Ishikawa (cell line): Measurements from ENCODE around the gene HDAC9.

ENCODE experiments used
- CEBPB ChIP-seq: IDR thresholded peaks from 2 replicates; pipeline ENCODE4 v1.6.1; 2012
- CREB1 ChIP-seq: IDR thresholded peaks from 2 replicates; pipeline ENCODE4 v1.6.1; 2012; ENCODE audit warnings: low read depth
- EGR1 ChIP-seq: IDR thresholded peaks from 2 replicates; pipeline ENCODE4 v1.6.1; 2012
- EP300 ChIP-seq: IDR thresholded peaks from 2 replicates; pipeline ENCODE4 v1.6.1; 2012; ENCODE audit warnings: borderline replicate concordance
- FOXM1 ChIP-seq: IDR thresholded peaks from 2 replicates; pipeline ENCODE4 v1.6.1; 2012; ENCODE audit warnings: low read depth, borderline replicate concordance
- NFIC ChIP-seq: IDR thresholded peaks from 2 replicates; pipeline ENCODE4 v1.6.1; 2012
- RAD21 ChIP-seq: IDR thresholded peaks from 2 replicates; pipeline ENCODE4 v1.6.1; 2012; ENCODE audit warnings: low read depth
- TAF1 ChIP-seq: IDR thresholded peaks from 2 replicates; pipeline ENCODE4 v1.6.1; 2012; ENCODE audit warnings: low read depth, mild to moderate bottlenecking
- TCF12 ChIP-seq: IDR thresholded peaks from 2 replicates; pipeline ENCODE4 v1.6.1; 2012; ENCODE audit warnings: low read depth
- TEAD4 ChIP-seq: IDR thresholded peaks from 2 replicates; pipeline ENCODE4 v1.6.1; 2012
- YY1 ChIP-seq: IDR thresholded peaks from 2 replicates; pipeline ENCODE4 v1.6.1; 2012; ENCODE audit warnings: low read depth
- ZBTB7A ChIP-seq: IDR thresholded peaks from 2 replicates; pipeline ENCODE4 v1.6.1; 2012; ENCODE audit warnings: low read depth
- TF ChIP-seq, protein P1 (sequence below): IDR thresholded peaks from 2 replicates; pipeline ENCODE4 v1.6.1; 2012
- TF ChIP-seq, protein P2 (sequence below): IDR thresholded peaks from 2 replicates; pipeline ENCODE4 v1.6.1; 2012; ENCODE audit warnings: low read depth, mild to moderate bottlenecking
- TF ChIP-seq, protein P3 (sequence below): IDR thresholded peaks from 2 replicates; pipeline ENCODE4 v1.6.1; 2012

HDAC9 gene

DNA sequence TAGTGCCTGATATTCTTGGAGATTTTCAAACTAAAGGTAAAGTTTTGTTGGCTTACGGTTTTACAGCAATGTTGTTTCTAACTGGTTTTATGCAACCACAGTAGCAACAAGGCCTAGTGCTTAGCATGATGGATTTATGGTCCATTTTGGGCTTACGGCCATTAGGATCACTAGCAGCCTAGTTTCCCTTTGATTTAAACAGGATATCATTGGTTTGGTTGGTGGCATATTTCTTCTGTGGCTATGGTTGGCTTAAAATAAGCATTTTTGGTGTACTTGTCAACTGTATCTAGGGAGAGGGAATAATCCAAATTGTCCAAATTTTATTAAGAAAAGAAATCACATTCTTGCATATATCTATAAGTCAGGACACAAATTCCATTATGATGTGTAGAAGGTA, 194.0 kb downstream of the HDAC9 start:
- no peak for TF ChIP-seq YY1
- TF ChIP-seq, protein P1, sequence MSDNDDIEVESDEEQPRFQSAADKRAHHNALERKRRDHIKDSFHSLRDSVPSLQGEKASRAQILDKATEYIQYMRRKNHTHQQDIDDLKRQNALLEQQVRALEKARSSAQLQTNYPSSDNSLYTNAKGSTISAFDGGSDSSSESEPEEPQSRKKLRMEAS = no peak
- TF ChIP-seq EP300 = no peak
- no peak for TF ChIP-seq TEAD4
- TF ChIP-seq, protein P2, sequence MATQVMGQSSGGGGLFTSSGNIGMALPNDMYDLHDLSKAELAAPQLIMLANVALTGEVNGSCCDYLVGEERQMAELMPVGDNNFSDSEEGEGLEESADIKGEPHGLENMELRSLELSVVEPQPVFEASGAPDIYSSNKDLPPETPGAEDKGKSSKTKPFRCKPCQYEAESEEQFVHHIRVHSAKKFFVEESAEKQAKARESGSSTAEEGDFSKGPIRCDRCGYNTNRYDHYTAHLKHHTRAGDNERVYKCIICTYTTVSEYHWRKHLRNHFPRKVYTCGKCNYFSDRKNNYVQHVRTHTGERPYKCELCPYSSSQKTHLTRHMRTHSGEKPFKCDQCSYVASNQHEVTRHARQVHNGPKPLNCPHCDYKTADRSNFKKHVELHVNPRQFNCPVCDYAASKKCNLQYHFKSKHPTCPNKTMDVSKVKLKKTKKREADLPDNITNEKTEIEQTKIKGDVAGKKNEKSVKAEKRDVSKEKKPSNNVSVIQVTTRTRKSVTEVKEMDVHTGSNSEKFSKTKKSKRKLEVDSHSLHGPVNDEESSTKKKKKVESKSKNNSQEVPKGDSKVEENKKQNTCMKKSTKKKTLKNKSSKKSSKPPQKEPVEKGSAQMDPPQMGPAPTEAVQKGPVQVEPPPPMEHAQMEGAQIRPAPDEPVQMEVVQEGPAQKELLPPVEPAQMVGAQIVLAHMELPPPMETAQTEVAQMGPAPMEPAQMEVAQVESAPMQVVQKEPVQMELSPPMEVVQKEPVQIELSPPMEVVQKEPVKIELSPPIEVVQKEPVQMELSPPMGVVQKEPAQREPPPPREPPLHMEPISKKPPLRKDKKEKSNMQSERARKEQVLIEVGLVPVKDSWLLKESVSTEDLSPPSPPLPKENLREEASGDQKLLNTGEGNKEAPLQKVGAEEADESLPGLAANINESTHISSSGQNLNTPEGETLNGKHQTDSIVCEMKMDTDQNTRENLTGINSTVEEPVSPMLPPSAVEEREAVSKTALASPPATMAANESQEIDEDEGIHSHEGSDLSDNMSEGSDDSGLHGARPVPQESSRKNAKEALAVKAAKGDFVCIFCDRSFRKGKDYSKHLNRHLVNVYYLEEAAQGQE = no peak
- TF ChIP-seq, protein P3, sequence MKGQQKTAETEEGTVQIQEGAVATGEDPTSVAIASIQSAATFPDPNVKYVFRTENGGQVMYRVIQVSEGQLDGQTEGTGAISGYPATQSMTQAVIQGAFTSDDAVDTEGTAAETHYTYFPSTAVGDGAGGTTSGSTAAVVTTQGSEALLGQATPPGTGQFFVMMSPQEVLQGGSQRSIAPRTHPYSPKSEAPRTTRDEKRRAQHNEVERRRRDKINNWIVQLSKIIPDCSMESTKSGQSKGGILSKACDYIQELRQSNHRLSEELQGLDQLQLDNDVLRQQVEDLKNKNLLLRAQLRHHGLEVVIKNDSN = no peak
- TF ChIP-seq TAF1 = no peak
- no peak for TF ChIP-seq EGR1
- TF ChIP-seq CREB1 = no peak
- no peak for TF ChIP-seq FOXM1
- TF ChIP-seq CEBPB = no peak
- no peak for TF ChIP-seq RAD21
- TF ChIP-seq NFIC = no peak
- no peak for TF ChIP-seq TCF12
- no peak for TF ChIP-seq ZBTB7A

DNA sequence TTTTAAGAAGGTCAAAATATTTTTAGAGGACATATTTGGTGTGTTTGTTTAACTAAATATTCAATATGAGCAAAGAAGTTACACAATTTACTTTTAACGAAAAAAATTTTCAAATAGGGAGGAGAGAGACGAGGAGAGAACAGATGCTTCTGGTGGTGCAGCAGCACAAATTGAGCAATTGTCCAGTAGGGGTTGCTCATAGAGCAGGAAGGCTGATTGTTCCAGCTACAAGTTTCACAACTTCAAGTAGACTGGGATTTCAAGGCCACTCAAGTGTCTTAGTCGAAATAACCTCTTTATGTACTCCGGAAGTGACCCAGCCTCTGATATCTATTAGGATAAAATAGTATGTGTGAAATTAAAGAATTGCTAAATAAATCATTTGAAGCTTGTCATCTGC, 197.9 kb downstream of the HDAC9 start:
- TF ChIP-seq FOXM1 (no peak), RAD21 (peak; percentile 68)

DNA sequence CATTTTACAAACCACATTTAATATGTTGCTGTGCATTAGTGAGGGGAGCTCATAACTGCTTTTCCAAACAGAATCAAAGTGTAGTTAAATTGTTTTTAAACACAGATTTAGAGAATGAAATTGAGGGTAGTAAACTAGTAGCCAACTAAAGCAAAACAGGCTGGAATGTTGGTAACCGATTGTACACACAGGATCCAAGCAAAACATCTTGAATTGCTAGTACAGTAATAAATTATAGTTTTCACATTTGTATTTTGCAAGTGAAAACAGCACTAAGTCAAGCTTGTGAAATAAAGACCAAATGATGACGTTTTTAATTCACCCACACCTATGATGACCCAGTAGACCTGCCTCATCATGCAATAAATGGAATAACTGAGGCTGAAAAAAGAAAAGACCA, 198.3 kb downstream of the HDAC9 start:
- TF ChIP-seq CREB1 (no peak), RAD21 (no peak), EGR1 (no peak), ZBTB7A (no peak)
- TF ChIP-seq, protein P3 = no peak
- TF ChIP-seq, protein P1 = no peak

DNA sequence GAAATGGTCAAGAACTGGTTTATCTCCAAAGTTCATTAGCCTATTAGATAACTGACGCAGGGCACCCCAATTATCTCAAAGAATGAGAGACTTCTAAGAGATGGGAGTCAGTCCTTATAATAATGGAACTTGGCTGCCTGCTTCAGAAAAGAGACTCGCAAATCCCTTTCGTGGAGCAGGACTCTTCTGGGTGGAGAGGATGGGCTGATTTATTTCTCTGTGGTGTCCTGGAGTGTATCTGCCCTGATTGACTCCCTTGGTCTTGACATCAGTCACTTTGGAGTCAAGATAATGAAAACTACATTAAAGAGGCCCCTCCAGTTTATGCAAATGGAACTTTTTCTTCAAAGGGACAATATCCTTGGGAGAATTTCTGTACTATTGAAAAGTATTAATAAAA, 198.9 kb downstream of the HDAC9 start:
- TF ChIP-seq NFIC = no peak
- TF ChIP-seq CREB1 = no peak
- no peak for TF ChIP-seq TCF12
- no peak for TF ChIP-seq RAD21
- TF ChIP-seq, protein P3 = no peak
- TF ChIP-seq FOXM1 = no peak
- no peak for TF ChIP-seq TEAD4
- no peak for TF ChIP-seq YY1
- TF ChIP-seq TAF1 = no peak
- TF ChIP-seq ZBTB7A = no peak
- no peak for TF ChIP-seq EGR1
- TF ChIP-seq, protein P1 = no peak
- TF ChIP-seq EP300 = no peak
- TF ChIP-seq, protein P2 = no peak
- no peak for TF ChIP-seq CEBPB

DNA sequence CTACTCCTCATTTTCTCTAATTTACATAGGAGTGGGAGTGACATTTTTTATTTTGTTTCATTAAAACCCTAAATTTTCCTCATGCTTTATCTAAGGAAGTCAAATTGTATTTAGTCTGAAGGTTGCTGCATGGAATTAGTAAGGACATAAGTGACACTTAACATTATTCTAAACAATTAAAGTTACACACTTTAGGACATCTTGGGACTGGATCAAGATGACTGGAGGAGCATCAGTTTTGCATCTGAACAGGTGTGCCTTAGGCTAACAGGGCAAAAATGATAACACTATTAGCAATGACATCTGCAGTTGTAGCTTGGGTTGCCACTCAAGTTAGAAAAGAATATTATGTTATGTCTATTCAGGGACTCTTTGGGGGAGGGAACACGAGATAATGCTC, 199.4 kb downstream of the HDAC9 start:
- TF ChIP-seq ZBTB7A = no peak
- no peak for TF ChIP-seq CEBPB
- TF ChIP-seq, protein P1 = no peak
- no peak for TF ChIP-seq RAD21
- TF ChIP-seq, protein P2 = no peak
- TF ChIP-seq TEAD4 = no peak
- TF ChIP-seq NFIC = no peak
- no peak for TF ChIP-seq EP300
- TF ChIP-seq FOXM1 = no peak
- TF ChIP-seq, protein P3 = no peak
- TF ChIP-seq YY1 = no peak
- no peak for TF ChIP-seq CREB1
- TF ChIP-seq TAF1 = no peak
